ENCODE measurements around the gene MCL1.

GRCh38 chr1:150575518-150576366 lies 3.7 kb downstream of the MCL1 start:
- TF ChIP-seq, protein P1, sequence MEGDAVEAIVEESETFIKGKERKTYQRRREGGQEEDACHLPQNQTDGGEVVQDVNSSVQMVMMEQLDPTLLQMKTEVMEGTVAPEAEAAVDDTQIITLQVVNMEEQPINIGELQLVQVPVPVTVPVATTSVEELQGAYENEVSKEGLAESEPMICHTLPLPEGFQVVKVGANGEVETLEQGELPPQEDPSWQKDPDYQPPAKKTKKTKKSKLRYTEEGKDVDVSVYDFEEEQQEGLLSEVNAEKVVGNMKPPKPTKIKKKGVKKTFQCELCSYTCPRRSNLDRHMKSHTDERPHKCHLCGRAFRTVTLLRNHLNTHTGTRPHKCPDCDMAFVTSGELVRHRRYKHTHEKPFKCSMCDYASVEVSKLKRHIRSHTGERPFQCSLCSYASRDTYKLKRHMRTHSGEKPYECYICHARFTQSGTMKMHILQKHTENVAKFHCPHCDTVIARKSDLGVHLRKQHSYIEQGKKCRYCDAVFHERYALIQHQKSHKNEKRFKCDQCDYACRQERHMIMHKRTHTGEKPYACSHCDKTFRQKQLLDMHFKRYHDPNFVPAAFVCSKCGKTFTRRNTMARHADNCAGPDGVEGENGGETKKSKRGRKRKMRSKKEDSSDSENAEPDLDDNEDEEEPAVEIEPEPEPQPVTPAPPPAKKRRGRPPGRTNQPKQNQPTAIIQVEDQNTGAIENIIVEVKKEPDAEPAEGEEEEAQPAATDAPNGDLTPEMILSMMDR (IDR thresholded peaks at IDR 0.05; ENCODE audit: low read length), result no peak
- no peak for TF ChIP-seq EZH2 (IDR thresholded peaks at IDR 0.05; ENCODE audit: borderline replicate concordance, low read length)
